CD14-positive monocyte (primary cell): ENCODE data around the gene TUT1. TPM values are rescaled to one million over a fixed set of nuclear protein-coding genes. Genes with fewer than 3 reads are reported as not detected.

Experiments used
- DNase-seq, 3 donors: peaks; one replicate each; pipeline ENCODE4 v3.0.0-alpha.2; 2011 to 2022
- H2AFZ ChIP-seq: 2 replicates; pipeline ENCODE4 v1.6.0; 2012; ENCODE audit warnings: mild to moderate bottlenecking, low read depth, low read length, inconsistent platforms; ENCODE audit not compliant: insufficient read depth, poor library complexity, severe bottlenecking
- H3K27ac ChIP-seq, 2 donors: 1 replicate in 1 of 2; 2 replicates in 1 of 2; pipeline ENCODE4 v1.5.1; 2012 to 2013; ENCODE audit warnings: low read length in 2 of 2, control low read depth in 1 of 2, inconsistent platforms in 1 of 2, low read depth in 1 of 2, mild to moderate bottlenecking in 1 of 2
- H3K27me3 ChIP-seq, 2 donors: one replicate each; pipeline versions ENCODE4 v1.6.0 to v1.6.1; 2011 to 2013; ENCODE audit warnings: low read length in 2 of 2; ENCODE audit not compliant: control insufficient read depth in 2 of 2, insufficient read depth in 2 of 2
- H3K36me3 ChIP-seq, 2 donors: replicated peaks in 1 of 2; 1 replicate in 1 of 2; 2 replicates in 1 of 2; pipeline versions ENCODE4 v1.5.1 to v1.6.1; 2012 to 2013; ENCODE audit warnings: low read length in 2 of 2, control low read depth in 1 of 2, inconsistent platforms in 1 of 2, mild to moderate bottlenecking in 1 of 2; ENCODE audit not compliant: insufficient read depth in 2 of 2, control insufficient read depth in 1 of 2
- H3K4me1 ChIP-seq, 2 donors: 1 replicate in 1 of 2; 2 replicates in 1 of 2; pipeline versions ENCODE4 v1.5.1 to v1.6.1; 2012 to 2013; ENCODE audit warnings: low read length in 2 of 2, control low read depth in 1 of 2, inconsistent platforms in 1 of 2, mild to moderate bottlenecking in 1 of 2, moderate library complexity in 1 of 2; ENCODE audit not compliant: insufficient read depth in 2 of 2, control insufficient read depth in 1 of 2
- H3K4me2 ChIP-seq: replicated peaks from 2 replicates; pipeline ENCODE3; 2012; ENCODE audit warnings: low read length, moderate library complexity, mild to moderate bottlenecking; ENCODE audit not compliant: poor library complexity, severe bottlenecking; ENCODE audit errors: extremely low read depth
- H3K4me3 ChIP-seq, 3 experiments: fragments of 200-600 bp in 1 of 3; sonication (generic) in 1 of 3; replicated peaks in 1 of 3; 1 replicate in 2 of 3; 2 replicates in 1 of 3; pipeline ENCODE4 v1.5.1; 2011 to 2013; ENCODE audit warnings: low read length in 3 of 3, mild to moderate bottlenecking in 3 of 3, control low read depth in 2 of 3, low read depth in 2 of 3, inconsistent platforms in 1 of 3, moderate library complexity in 1 of 3
- H3K79me2 ChIP-seq: 2 replicates; pipeline ENCODE4 v1.6.0; 2012; ENCODE audit warnings: mild to moderate bottlenecking, control low read depth, inconsistent platforms, low read length, moderate library complexity; ENCODE audit not compliant: insufficient read depth
- H3K9ac ChIP-seq: 2 replicates; pipeline ENCODE4 v1.6.0; 2017; ENCODE audit warnings: low read length, mild to moderate bottlenecking; ENCODE audit not compliant: insufficient read depth, poor library complexity, severe bottlenecking
- H3K9me3 ChIP-seq, 2 donors: replicated peaks in 1 of 2; 1 replicate in 1 of 2; 2 replicates in 1 of 2; pipeline versions ENCODE4 v1.5.1 to v1.6.1; 2012 to 2013; ENCODE audit warnings: low read length in 2 of 2, control low read depth in 1 of 2; ENCODE audit not compliant: control insufficient read depth in 1 of 2, insufficient read depth in 1 of 2
- H4K20me1 ChIP-seq: 2 replicates; pipeline ENCODE4 v1.6.0; 2012; ENCODE audit warnings: mild to moderate bottlenecking, low read length, control low read depth, moderate library complexity; ENCODE audit not compliant: insufficient read depth
- H3K27ac Mint-ChIP-seq, 7 donors: one replicate each; pipeline ENCODE4 v1.8.0; 2020; ENCODE audit warnings: mild to moderate bottlenecking in 7 of 7, mixed read lengths in 7 of 7, moderate library complexity in 6 of 7, inconsistent platforms in 2 of 7
- H3K27me3 Mint-ChIP-seq, 3 donors: one replicate each; pipeline ENCODE4 v1.8.0; 2021 to 2022; ENCODE audit warnings: low read depth in 3 of 3, mild to moderate bottlenecking in 3 of 3, mixed read lengths in 3 of 3, moderate library complexity in 3 of 3, inconsistent platforms in 1 of 3
- H3K36me3 Mint-ChIP-seq, 2 donors: one replicate each; pipeline ENCODE4 v1.8.0; 2020; ENCODE audit warnings: mixed read lengths in 2 of 2, inconsistent platforms in 1 of 2, mild to moderate bottlenecking in 1 of 2
- H3K4me1 Mint-ChIP-seq: one replicate; pipeline ENCODE4 v1.8.0; 2020; ENCODE audit warnings: mild to moderate bottlenecking, mixed read lengths
- H3K4me3 Mint-ChIP-seq, 2 donors: one replicate each; pipeline ENCODE4 v1.8.0; 2020; ENCODE audit warnings: mild to moderate bottlenecking in 2 of 2, mixed read lengths in 2 of 2, moderate library complexity in 1 of 2
- H3K9me3 Mint-ChIP-seq, 7 donors: one replicate each; pipeline ENCODE4 v1.8.0; 2020 to 2022; ENCODE audit warnings: mixed read lengths in 7 of 7, mild to moderate bottlenecking in 6 of 7, moderate library complexity in 6 of 7, inconsistent platforms in 2 of 7
- CTCF ChIP-seq: fragments of 200-600 bp; IDR thresholded peaks from one replicate; pipeline ENCODE4 v1.8.0; 2022; ENCODE audit warnings: antibody characterized with exemption, mild to moderate bottlenecking
- WGBS: methylation state at CpG from one replicate; pipeline ENCODE4 v1.1.5; 2013; ENCODE audit warnings: missing lambda C conversion rate; ENCODE audit not compliant: insufficient coverage; 5-methylcytosine and 5-hydroxymethylcytosine counted together
- intact Hi-C, 2 donors: fragments of 100-400 bp; cut with micrococcal nuclease; formaldehyde crosslinking; loops; one replicate each; pipeline versions ENCODE4 v1.15.0 to v1.15.1; 2023
- polyA plus RNA-seq, 3 donors: library from polyadenylated mRNA; depleted of rRNA in 1 of 3; unstranded in 2 of 3; stranded (reverse) in 1 of 3; fragments of 300-500 nt in 2 of 3; fragments of >200 nt in 1 of 3; fragmentation: Illumina TruSeq in 2 of 3; gene quantifications; 1 replicate in 2 of 3; 2 replicates in 1 of 3; pipeline ENCODE4 v1.2.3, GENCODE V29; 2012 to 2021

TUT1 gene
- polyA plus RNA-seq, 3 donors: 1.8 to 16.3 (median 2.1) TPM

GRCh38 chr11:62632492-62632891 lies 41.2 kb upstream of the TUT1 start:
- WGBS: 98% methylated on average over 6 of the region's 6 CpGs
- H4K20me1 ChIP-seq: no peaks in the 10 kb centered on the region
- H3K4me3 Mint-ChIP-seq: no peak overlapping the region
- H3K4me1 Mint-ChIP-seq: peaks cover 4% of the 10 kb centered on the region
- H3K4me2 ChIP-seq: no peak overlapping the region
- peak overlapping the region in 1 of 7 donors; percentile 47 for H3K27ac Mint-ChIP-seq
- H3K9ac ChIP-seq: no peak overlapping the region
- no peak overlapping the region for H3K4me3 ChIP-seq
- H3K27me3 Mint-ChIP-seq: peaks cover 0 to 3% (median 0%) of the 10 kb centered on the region in 3 donors
- DNase-seq: no peak
- peaks cover 0 to 2% (median 0%) of the 10 kb centered on the region in 7 donors for H3K9me3 Mint-ChIP-seq
- H3K36me3 Mint-ChIP-seq: peaks cover 79 to 99% of the 10 kb centered on the region in 2 donors
- H3K79me2 ChIP-seq: peaks cover 7% of the 10 kb centered on the region
- peaks cover 84 to 100% of the 10 kb centered on the region in 2 donors for H3K36me3 ChIP-seq
- H3K27me3 ChIP-seq: no peaks in the 10 kb centered on the region
- H2AFZ ChIP-seq: no peak overlapping the region
- TF ChIP-seq CTCF: no peak
- no peak overlapping the region for H3K27ac ChIP-seq
- H3K9me3 ChIP-seq: no peaks in the 10 kb centered on the region
- intact Hi-C loops: no loop called here
- H3K4me1 ChIP-seq: no peaks in the 10 kb centered on the region

- peaks cover 75 to 83% of the 10 kb centered on the region in 2 donors for H3K36me3 Mint-ChIP-seq
- TF ChIP-seq CTCF: no peak
- Histone ChIP-seq H4K20me1 (no peaks in the 10 kb centered on the region), H3K4me1 (no peaks in the 10 kb centered on the region), H2AFZ (no peak overlapping the region), H3K4me3 (no peak overlapping the region), H3K79me2 (no peaks in the 10 kb centered on the region), H3K27ac (no peak overlapping the region), H3K36me3 (peaks cover 72 to 83% of the 10 kb centered on the region in 2 donors), H3K9ac (no peak overlapping the region), H3K27me3 (no peaks in the 10 kb centered on the region), H3K4me2 (no peak overlapping the region), H3K9me3 (no peaks in the 10 kb centered on the region)
- peaks cover 0 to 2% (median 0%) of the 10 kb centered on the region in 7 donors for H3K9me3 Mint-ChIP-seq
- no peak for DNase-seq
- no peak overlapping the region for H3K4me3 Mint-ChIP-seq
- 87% methylated on average over 1 of the region's 3 CpGs for WGBS
- peaks cover 0 to 3% (median 1%) of the 10 kb centered on the region in 3 donors for H3K27me3 Mint-ChIP-seq
- H3K27ac Mint-ChIP-seq: peak overlapping the region in 1 of 7 donors; percentile 28
- intact Hi-C loops: no loop called here
- no peaks in the 10 kb centered on the region for H3K4me1 Mint-ChIP-seq
Observed at GRCh38 chr11:62627713-62628112, 36.4 kb upstream of the TUT1 start.
